ENCODE results near the gene GRB2.

Gene GRB2

GRCh38 chr17:75356260-75356937 lies 49.1 kb downstream of the GRB2 start:
- no peaks in the 10 kb centered on the region for H3K4me1 ChIP-seq (ENCODE audit: insufficient read depth, insufficient read length)
- H3K36me3 ChIP-seq (ENCODE audit: insufficient read depth, insufficient read length, low read length): peaks cover 6% of the 10 kb centered on the region
- no peak for DNase-seq (ENCODE audit: low read depth, low spot score)
- no peak overlapping the region for H3K9ac ChIP-seq (ENCODE audit: insufficient read length, low read depth)
- no peaks in the 10 kb centered on the region for H3K27me3 ChIP-seq (ENCODE audit: insufficient read depth, insufficient read length)
- TF ChIP-seq ZNF274 (IDR thresholded peaks at IDR 0.05; ENCODE audit: low read depth, low read length): no peak
- H3K4me3 ChIP-seq (ENCODE audit: insufficient read length, low read depth): no peak overlapping the region
- no peaks in the 10 kb centered on the region for H3K9me3 ChIP-seq (ENCODE audit: insufficient read depth, low read length)

GRCh38 chr17:75353176-75353575 lies 52.3 kb downstream of the GRB2 start:
- TF ChIP-seq SUZ12 (IDR thresholded peaks at IDR 0.05; ENCODE audit: extremely low read depth, insufficient read depth, insufficient read length) (no peak), ZNF274 (IDR thresholded peaks at IDR 0.05; ENCODE audit: low read depth, low read length) (no peak), YY1 (IDR thresholded peaks at IDR 0.05; ENCODE audit: insufficient read depth, insufficient read length) (no peak)
- Histone ChIP-seq H3K9ac (ENCODE audit: insufficient read length, low read depth) (no peak overlapping the region), H3K9me3 (ENCODE audit: insufficient read depth, low read length) (no peaks in the 10 kb centered on the region), H3K4me1 (ENCODE audit: insufficient read depth, insufficient read length) (peaks cover 3% of the 10 kb centered on the region), H3K27me3 (ENCODE audit: insufficient read depth, insufficient read length) (no peaks in the 10 kb centered on the region), H3K4me3 (ENCODE audit: insufficient read length, low read depth) (no peak overlapping the region), H3K36me3 (ENCODE audit: insufficient read depth, insufficient read length, low read length) (peaks cover 6% of the 10 kb centered on the region)
- DNase-seq (ENCODE audit: low read depth, low spot score): no peak

- no peaks in the 10 kb centered on the region for H3K27me3 ChIP-seq (ENCODE audit: insufficient read depth, insufficient read length)
- peak; percentile 38 for DNase-seq (ENCODE audit: low read depth, low spot score)
- peaks cover 6% of the 10 kb centered on the region for H3K36me3 ChIP-seq (ENCODE audit: insufficient read depth, insufficient read length, low read length)
- no peak overlapping the region for H3K9ac ChIP-seq (ENCODE audit: insufficient read length, low read depth)
- H3K4me3 ChIP-seq (ENCODE audit: insufficient read length, low read depth): no peak overlapping the region
- H3K4me1 ChIP-seq (ENCODE audit: insufficient read depth, insufficient read length): peaks cover 8% of the 10 kb centered on the region
- TF ChIP-seq YY1 (IDR thresholded peaks at IDR 0.05; ENCODE audit: insufficient read depth, insufficient read length): no peak
- no peak for TF ChIP-seq ZNF274 (IDR thresholded peaks at IDR 0.05; ENCODE audit: low read depth, low read length)
- no peak for TF ChIP-seq SUZ12 (IDR thresholded peaks at IDR 0.05; ENCODE audit: extremely low read depth, insufficient read depth, insufficient read length)
- no peaks in the 10 kb centered on the region for H3K9me3 ChIP-seq (ENCODE audit: insufficient read depth, low read length)
Observed at GRCh38 chr17:75352079-75352569, 53.4 kb downstream of the GRB2 start.

GRCh38 chr17:75350706-75351105 lies 54.8 kb downstream of the GRB2 start:
- H3K4me1 ChIP-seq (ENCODE audit: insufficient read depth, insufficient read length): peaks cover 15% of the 10 kb centered on the region
- no peaks in the 10 kb centered on the region for H3K27me3 ChIP-seq (ENCODE audit: insufficient read depth, insufficient read length)
- DNase-seq (ENCODE audit: low read depth, low spot score): no peak
- no peak overlapping the region for H3K4me3 ChIP-seq (ENCODE audit: insufficient read length, low read depth)
- no peaks in the 10 kb centered on the region for H3K9me3 ChIP-seq (ENCODE audit: insufficient read depth, low read length)
- no peak overlapping the region for H3K9ac ChIP-seq (ENCODE audit: insufficient read length, low read depth)
- no peaks in the 10 kb centered on the region for H3K36me3 ChIP-seq (ENCODE audit: insufficient read depth, insufficient read length, low read length)
- TF ChIP-seq SUZ12 (IDR thresholded peaks at IDR 0.05; ENCODE audit: extremely low read depth, insufficient read depth, insufficient read length) (no peak), ZNF274 (IDR thresholded peaks at IDR 0.05; ENCODE audit: low read depth, low read length) (no peak), YY1 (IDR thresholded peaks at IDR 0.05; ENCODE audit: insufficient read depth, insufficient read length) (no peak)

GRCh38 chr17:75350029-75350428 lies 55.4 kb downstream of the GRB2 start:
- H3K4me3 ChIP-seq (ENCODE audit: insufficient read length, low read depth): no peak overlapping the region
- no peaks in the 10 kb centered on the region for H3K9me3 ChIP-seq (ENCODE audit: insufficient read depth, low read length)
- no peaks in the 10 kb centered on the region for H3K27me3 ChIP-seq (ENCODE audit: insufficient read depth, insufficient read length)
- no peaks in the 10 kb centered on the region for H3K36me3 ChIP-seq (ENCODE audit: insufficient read depth, insufficient read length, low read length)
- no peak overlapping the region for H3K9ac ChIP-seq (ENCODE audit: insufficient read length, low read depth)
- no peak for DNase-seq (ENCODE audit: low read depth, low spot score)
- TF ChIP-seq YY1 (IDR thresholded peaks at IDR 0.05; ENCODE audit: insufficient read depth, insufficient read length) (no peak), SUZ12 (IDR thresholded peaks at IDR 0.05; ENCODE audit: extremely low read depth, insufficient read depth, insufficient read length) (no peak), ZNF274 (IDR thresholded peaks at IDR 0.05; ENCODE audit: low read depth, low read length) (no peak)
- peaks cover 16% of the 10 kb centered on the region for H3K4me1 ChIP-seq (ENCODE audit: insufficient read depth, insufficient read length)

- no peak for TF ChIP-seq YY1 (IDR thresholded peaks at IDR 0.05; ENCODE audit: insufficient read depth, insufficient read length)
- TF ChIP-seq SUZ12 (IDR thresholded peaks at IDR 0.05; ENCODE audit: extremely low read depth, insufficient read depth, insufficient read length): no peak
- TF ChIP-seq ZNF274 (IDR thresholded peaks at IDR 0.05; ENCODE audit: low read depth, low read length): no peak
- Histone ChIP-seq H3K9ac (ENCODE audit: insufficient read length, low read depth) (no peak overlapping the region), H3K4me3 (ENCODE audit: insufficient read length, low read depth) (no peak overlapping the region)
Observed at GRCh38 chr17:75349589-75349988, 55.9 kb downstream of the GRB2 start.

GRCh38 chr17:75348386-75349012 lies 57.0 kb downstream of the GRB2 start:
- Histone ChIP-seq H3K4me1 (ENCODE audit: insufficient read depth, insufficient read length) (peaks cover 16% of the 10 kb centered on the region), H3K27me3 (ENCODE audit: insufficient read depth, insufficient read length) (no peaks in the 10 kb centered on the region), H3K4me3 (ENCODE audit: insufficient read length, low read depth) (no peak overlapping the region), H3K9ac (ENCODE audit: insufficient read length, low read depth) (no peak overlapping the region), H3K9me3 (ENCODE audit: insufficient read depth, low read length) (no peaks in the 10 kb centered on the region), H3K36me3 (ENCODE audit: insufficient read depth, insufficient read length, low read length) (no peaks in the 10 kb centered on the region)
- TF ChIP-seq SUZ12 (IDR thresholded peaks at IDR 0.05; ENCODE audit: extremely low read depth, insufficient read depth, insufficient read length): no peak
- no peak for TF ChIP-seq ZNF274 (IDR thresholded peaks at IDR 0.05; ENCODE audit: low read depth, low read length)
- TF ChIP-seq YY1 (IDR thresholded peaks at IDR 0.05; ENCODE audit: insufficient read depth, insufficient read length): no peak
- DNase-seq (ENCODE audit: low read depth, low spot score): no peak

More at GRCh38 chr17:75349589-75349988, 55.9 kb downstream of the GRB2 start:
- Histone ChIP-seq H3K27me3 (ENCODE audit: insufficient read depth, insufficient read length) (no peaks in the 10 kb centered on the region), H3K36me3 (ENCODE audit: insufficient read depth, insufficient read length, low read length) (no peaks in the 10 kb centered on the region), H3K4me1 (ENCODE audit: insufficient read depth, insufficient read length) (peaks cover 16% of the 10 kb centered on the region), H3K9me3 (ENCODE audit: insufficient read depth, low read length) (no peaks in the 10 kb centered on the region)
- no peak for DNase-seq (ENCODE audit: low read depth, low spot score)
